NCI-H345 treated with DMSO at 0.1 percent for 48 hours (cell line): ENCODE data around the gene NOL4L.
A peak's percentile ranks its signal among the peaks of the same experiment; 100 is the strongest.

ENCODE experiments used
- DNase-seq: peaks from one replicate; lab custom pipeline; 2025; ENCODE audit not compliant: unreplicated experiment; lab: John Stamatoyannopoulos, UW

NOL4L gene

GRCh38 chr20:32585011-32585585 is at the start of gene NOL4L:
TSS of gene NOL4L (minus strand) at chr20:32585333. CDS start at chr20:32584890, 443 bp downstream.
- DNase-seq: peak; percentile 53

GRCh38 chr20:32634041-32634805 is 49.1 kb upstream of the NOL4L start:
- no peak for DNase-seq

GRCh38 chr20:32632461-32633354 is 47.6 kb upstream of the NOL4L start:
- peak; percentile 7 for DNase-seq

- no peak for DNase-seq
Observed at GRCh38 chr20:32631933-32632460, 46.9 kb upstream of the NOL4L start.

GRCh38 chr20:32629813-32630212 is 44.7 kb upstream of the NOL4L start:
- DNase-seq: no peak

- peak; percentile 35 for DNase-seq
Observed at GRCh38 chr20:32628960-32629530, 43.9 kb upstream of the NOL4L start.

- peak; percentile 86 for DNase-seq
Observed at GRCh38 chr20:32626859-32627636, 41.9 kb upstream of the NOL4L start.

- DNase-seq: no peak
Observed at GRCh38 chr20:32626407-32626806, 41.3 kb upstream of the NOL4L start.

GRCh38 chr20:32625996-32626395 is 40.9 kb upstream of the NOL4L start:
- no peak for DNase-seq

- no peak for DNase-seq
Observed at GRCh38 chr20:32624687-32625345, 39.7 kb upstream of the NOL4L start.

GRCh38 chr20:32623667-32624157 is 38.6 kb upstream of the NOL4L start:
- DNase-seq: no peak

- no peak for DNase-seq
Observed at GRCh38 chr20:32622585-32623468, 37.7 kb upstream of the NOL4L start.

GRCh38 chr20:32621891-32622584 is 36.9 kb upstream of the NOL4L start:
- no peak for DNase-seq

GRCh38 chr20:32621071-32621890 is 36.1 kb upstream of the NOL4L start:
- no peak for DNase-seq

GRCh38 chr20:32619586-32619985 is 34.5 kb upstream of the NOL4L start:
- no peak for DNase-seq

GRCh38 chr20:32614772-32615171 is 29.6 kb upstream of the NOL4L start:
- DNase-seq: no peak

GRCh38 chr20:32614303-32614702 is 29.2 kb upstream of the NOL4L start:
- DNase-seq: no peak
